Muscle layer of colon (tissue), 2 donors: ENCODE measurements around the gene HDDC2.

ENCODE experiments used
- H3K27ac ChIP-seq: one replicate; pipeline ENCODE4 v1.7.0; 2013; ENCODE audit warnings: low read depth, mild to moderate bottlenecking, low read length, moderate library complexity
- H3K27me3 ChIP-seq, 2 donors: one replicate each; pipeline ENCODE4 v1.7.0; 2013; ENCODE audit warnings: low read length in 2 of 2, mild to moderate bottlenecking in 2 of 2; ENCODE audit not compliant: insufficient read depth in 2 of 2, control insufficient read depth in 1 of 2
- H3K36me3 ChIP-seq: one replicate; pipeline ENCODE4 v1.7.0; 2013; ENCODE audit warnings: mild to moderate bottlenecking, low read length; ENCODE audit not compliant: insufficient read depth
- H3K4me1 ChIP-seq: one replicate; pipeline ENCODE4 v1.7.0; 2013; ENCODE audit warnings: mild to moderate bottlenecking, low read length; ENCODE audit not compliant: insufficient read depth
- H3K4me3 ChIP-seq, 2 donors: one replicate each; pipeline ENCODE4 v1.7.0; 2013; ENCODE audit warnings: low read length in 2 of 2, low read depth in 1 of 2, mild to moderate bottlenecking in 1 of 2, moderate library complexity in 1 of 2
- H3K9ac ChIP-seq: one replicate; pipeline ENCODE4 v1.7.0; 2013; ENCODE audit warnings: low read length
- H3K9me3 ChIP-seq: one replicate; pipeline ENCODE4 v1.7.0; 2013; ENCODE audit warnings: mild to moderate bottlenecking, low read length
- donor health status: abdominal sarcoma.
- donor health status: Adenocarcinoma of cecum.

Gene HDDC2, protein sequence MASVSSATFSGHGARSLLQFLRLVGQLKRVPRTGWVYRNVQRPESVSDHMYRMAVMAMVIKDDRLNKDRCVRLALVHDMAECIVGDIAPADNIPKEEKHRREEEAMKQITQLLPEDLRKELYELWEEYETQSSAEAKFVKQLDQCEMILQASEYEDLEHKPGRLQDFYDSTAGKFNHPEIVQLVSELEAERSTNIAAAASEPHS

GRCh38 chr6:125301435-125302391 is at the start of gene HDDC2:
Gene HDDC2 (minus strand): TSS chr6:125301967. CDS start chr6:125301932, 35 bp downstream.
- H3K9ac ChIP-seq = peak within 1 kb of the TSS; percentile 68

GRCh38 chr6:125346926-125347563 is 45.3 kb upstream of the HDDC2 start:
- no peaks in the 10 kb centered on the region for H3K27me3 ChIP-seq
- H3K9me3 ChIP-seq = no peaks in the 10 kb centered on the region
- no peak overlapping the region for H3K27ac ChIP-seq
- no peaks in the 10 kb centered on the region for H3K36me3 ChIP-seq
- no peak overlapping the region for H3K4me3 ChIP-seq
- H3K9ac ChIP-seq = no peak overlapping the region
- no peaks in the 10 kb centered on the region for H3K4me1 ChIP-seq

More at GRCh38 chr6:125301435-125302391, at the start of gene HDDC2:
- Histone ChIP-seq H3K4me3 (peak within 1 kb of the TSS; percentile 50 to 83), H3K36me3 (peaks cover 13% of the 10 kb centered on the region), H3K27ac (peak within 1 kb of the TSS; percentile 40), H3K4me1 (peaks cover 14% of the 10 kb centered on the region), H3K9me3 (no peaks in the 10 kb centered on the region), H3K27me3 (no peaks in the 10 kb centered on the region)

DNA sequence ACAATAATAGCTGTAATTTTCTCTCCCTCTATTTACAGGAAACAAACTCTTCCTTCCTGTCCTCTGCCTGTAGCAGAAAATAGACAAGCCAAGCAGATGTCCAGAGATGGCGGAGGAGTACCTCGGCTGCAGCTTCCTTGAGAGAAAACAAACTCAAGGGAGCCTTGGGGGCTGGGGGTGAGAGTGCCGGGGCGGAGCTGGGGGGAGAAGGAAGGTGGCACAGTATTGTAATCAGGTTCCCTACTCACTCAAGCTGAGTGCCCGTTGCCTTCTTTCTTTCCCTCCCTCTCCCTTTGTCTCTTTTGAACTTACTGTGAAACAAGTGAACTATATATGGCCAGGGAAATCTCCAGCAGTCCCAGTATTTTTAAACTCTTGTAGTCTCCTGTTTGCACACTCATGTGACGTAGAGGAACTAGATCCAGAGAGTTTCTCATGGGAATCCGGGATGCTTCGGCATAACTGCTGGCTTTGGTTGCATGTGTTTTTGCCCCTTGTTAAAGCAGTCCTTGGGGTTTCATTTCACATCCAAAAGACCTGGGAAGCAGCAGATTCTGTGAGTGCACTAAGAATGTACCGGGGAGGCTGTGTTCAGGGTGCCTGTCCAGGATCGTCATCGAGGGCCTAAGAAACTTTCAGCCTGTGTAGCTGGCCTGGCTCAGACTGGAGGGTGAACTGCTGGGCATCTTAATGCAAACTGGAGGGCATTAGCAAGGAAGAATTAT is 44.6 kb upstream of the HDDC2 start:
- H3K4me1 ChIP-seq = no peaks in the 10 kb centered on the region
- no peaks in the 10 kb centered on the region for H3K36me3 ChIP-seq
- no peaks in the 10 kb centered on the region for H3K9me3 ChIP-seq
- no peak overlapping the region for H3K4me3 ChIP-seq
- H3K9ac ChIP-seq = no peak overlapping the region
- H3K27me3 ChIP-seq = no peaks in the 10 kb centered on the region
- H3K27ac ChIP-seq = no peak overlapping the region

GRCh38 chr6:125341460-125341859 is 39.7 kb upstream of the HDDC2 start:
- Histone ChIP-seq H3K4me3 (no peak overlapping the region), H3K36me3 (no peaks in the 10 kb centered on the region), H3K27me3 (no peaks in the 10 kb centered on the region), H3K9me3 (no peaks in the 10 kb centered on the region), H3K4me1 (no peaks in the 10 kb centered on the region), H3K27ac (no peak overlapping the region), H3K9ac (no peak overlapping the region)

- no peak overlapping the region for H3K27ac ChIP-seq
- no peaks in the 10 kb centered on the region for H3K27me3 ChIP-seq
- no peak overlapping the region for H3K4me3 ChIP-seq
- no peaks in the 10 kb centered on the region for H3K36me3 ChIP-seq
- no peak overlapping the region for H3K9ac ChIP-seq
- H3K9me3 ChIP-seq = no peaks in the 10 kb centered on the region
- H3K4me1 ChIP-seq = no peaks in the 10 kb centered on the region
These were observed 39.2 kb upstream of the HDDC2 start for GRCh38 chr6:125340991-125341390.

DNA sequence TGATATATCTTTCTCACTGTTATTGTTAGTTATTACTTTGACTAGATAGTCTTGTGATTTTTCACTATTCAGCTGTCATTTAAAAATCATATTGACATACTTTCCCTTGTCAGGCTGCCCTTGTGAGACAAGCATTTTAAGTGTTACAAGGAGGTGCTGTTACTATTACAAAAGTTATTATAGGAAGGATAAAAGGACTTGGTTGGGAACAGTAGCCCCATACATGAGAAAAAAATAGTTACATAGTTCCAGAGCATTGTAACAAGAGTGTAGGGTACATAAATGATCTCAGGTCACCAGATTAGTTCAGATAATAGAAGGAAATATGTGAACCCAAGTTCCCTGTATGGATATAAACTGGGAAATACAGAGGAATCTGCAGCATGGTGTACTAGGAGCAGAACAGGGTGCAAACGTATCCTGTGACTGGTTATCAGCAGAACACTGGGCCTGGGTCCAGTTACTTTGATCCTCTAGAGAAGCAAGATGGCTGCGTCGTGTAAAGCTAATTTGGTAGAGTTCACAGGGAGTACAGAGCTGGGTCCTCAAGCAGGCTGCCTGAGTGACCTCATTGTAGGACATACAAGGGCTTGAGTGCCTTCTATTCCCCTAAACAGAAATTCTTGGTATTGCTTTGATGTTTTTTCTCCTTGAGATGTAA is 38.5 kb upstream of the HDDC2 start:
- Histone ChIP-seq H3K36me3 (no peaks in the 10 kb centered on the region), H3K9me3 (no peaks in the 10 kb centered on the region), H3K27ac (no peak overlapping the region), H3K4me1 (no peaks in the 10 kb centered on the region), H3K27me3 (no peaks in the 10 kb centered on the region), H3K9ac (no peak overlapping the region), H3K4me3 (no peak overlapping the region)

DNA sequence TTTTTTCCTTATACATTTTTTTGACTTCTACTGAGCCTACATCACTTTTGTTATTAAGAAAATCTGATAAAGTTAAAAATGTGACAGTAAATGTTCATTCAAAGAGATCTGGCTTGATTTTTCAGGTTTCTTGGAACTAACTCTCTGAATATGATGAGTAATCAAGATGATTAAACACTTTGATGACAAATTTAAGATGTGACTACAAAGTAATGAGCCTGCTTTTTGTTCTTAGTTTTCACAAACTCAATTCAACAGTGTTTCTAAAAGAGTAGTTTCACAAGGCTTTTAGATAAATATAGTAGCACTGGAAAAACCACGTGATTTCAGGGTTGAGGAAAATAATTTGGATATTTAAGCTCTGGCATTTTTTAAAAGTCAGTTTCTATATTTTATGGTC is 37.9 kb upstream of the HDDC2 start:
- H3K9ac ChIP-seq = no peak overlapping the region
- H3K4me1 ChIP-seq = no peaks in the 10 kb centered on the region
- H3K9me3 ChIP-seq = no peaks in the 10 kb centered on the region
- H3K36me3 ChIP-seq = no peaks in the 10 kb centered on the region
- no peaks in the 10 kb centered on the region for H3K27me3 ChIP-seq
- no peak overlapping the region for H3K4me3 ChIP-seq
- no peak overlapping the region for H3K27ac ChIP-seq

- Histone ChIP-seq H3K4me3 (no peak overlapping the region), H3K27me3 (no peaks in the 10 kb centered on the region), H3K9ac (no peak overlapping the region), H3K9me3 (no peaks in the 10 kb centered on the region), H3K4me1 (no peaks in the 10 kb centered on the region), H3K27ac (no peak overlapping the region), H3K36me3 (no peaks in the 10 kb centered on the region)
These were observed 36.6 kb upstream of the HDDC2 start for GRCh38 chr6:125338381-125338780.

DNA sequence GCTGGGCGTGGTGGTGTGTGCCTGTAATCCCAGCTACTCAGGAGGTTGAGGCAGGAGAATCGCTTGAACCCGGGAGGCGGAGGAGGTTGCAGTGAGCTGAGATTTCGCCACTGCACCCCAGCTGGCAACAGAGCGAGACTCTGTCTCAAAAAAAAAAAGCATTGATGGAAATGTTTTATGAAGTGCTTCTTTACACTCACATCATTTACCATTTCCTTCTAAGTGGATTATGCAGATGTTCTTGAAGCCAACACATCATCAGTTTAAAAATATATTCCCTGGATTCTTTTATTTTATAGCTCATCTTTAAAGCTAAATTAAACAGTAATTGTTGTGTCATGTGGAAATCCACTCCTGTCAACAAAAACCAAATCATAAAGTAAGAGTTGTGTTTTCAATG is 35.9 kb upstream of the HDDC2 start:
- Histone ChIP-seq H3K4me1 (no peaks in the 10 kb centered on the region), H3K27me3 (no peaks in the 10 kb centered on the region), H3K36me3 (no peaks in the 10 kb centered on the region), H3K9ac (no peak overlapping the region), H3K27ac (no peak overlapping the region), H3K4me3 (no peak overlapping the region), H3K9me3 (no peaks in the 10 kb centered on the region)

DNA sequence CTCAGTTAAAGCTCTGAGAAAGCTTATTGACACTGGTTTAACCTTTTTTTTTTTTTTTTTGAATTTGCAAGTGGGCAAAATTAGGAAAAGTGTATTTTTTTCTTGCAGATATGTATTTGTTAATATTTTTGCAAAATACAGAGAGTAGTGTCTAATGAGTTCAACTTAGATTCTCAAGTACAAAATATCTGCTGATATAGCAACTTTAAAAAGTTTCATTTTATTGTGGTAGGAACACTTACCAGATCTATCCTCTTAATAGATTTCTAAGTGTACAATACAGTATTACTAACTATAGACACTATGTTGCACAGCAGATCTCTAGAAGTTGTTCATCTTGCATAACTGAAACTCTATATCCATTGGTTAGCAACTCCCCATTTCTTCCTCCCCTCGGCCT is 30.9 kb upstream of the HDDC2 start:
- H3K9me3 ChIP-seq = no peaks in the 10 kb centered on the region
- H3K27ac ChIP-seq = no peak overlapping the region
- H3K36me3 ChIP-seq = no peaks in the 10 kb centered on the region
- no peak overlapping the region for H3K9ac ChIP-seq
- no peaks in the 10 kb centered on the region for H3K4me1 ChIP-seq
- no peak overlapping the region for H3K4me3 ChIP-seq
- H3K27me3 ChIP-seq = no peaks in the 10 kb centered on the region
